WTC11 (cell line): Measurements from ENCODE around the gene FHIT. TPM values are rescaled to one million over a fixed set of nuclear protein-coding genes. Genes with fewer than 3 reads are reported as not detected.

Experiments used
- ATAC-seq: fragments of 200-7000 bp; cut with Tn5 transposase; 2 replicates; pipeline ENCODE4 v1.10.0; 2021; ENCODE audit warnings: mild to moderate bottlenecking, moderate library complexity
- CTCF ChIA-PET: fragments of 300-600 bp; sonication (Branson Sonifier 250); formaldehyde crosslinking; loops from one replicate; lab custom pipeline; 2021; ENCODE audit warnings: antibody characterized with exemption; lab: Charles Lee
- POLR2A ChIA-PET: fragments of 350-600 bp; sonication (Branson Sonifier 250); formaldehyde crosslinking; loops from one replicate; lab custom pipeline; 2021; ENCODE audit warnings: antibody characterized with exemption; lab: Charles Lee
- DNase-seq: peaks from one replicate; pipeline ENCODE4 v3.0.0; 2021; ENCODE audit warnings: low spot score
- H3K27ac Mint-ChIP-seq: 2 replicates; pipeline ENCODE4 v1.8.0; 2021; ENCODE audit warnings: mixed read lengths
- H3K27me3 Mint-ChIP-seq: 2 replicates; pipeline ENCODE4 v1.8.0; 2021; ENCODE audit warnings: low read depth, mild to moderate bottlenecking, moderate library complexity, mixed read lengths
- H3K36me3 Mint-ChIP-seq: 2 replicates; pipeline ENCODE4 v1.8.0; 2021; ENCODE audit warnings: mixed read lengths
- H3K4me1 Mint-ChIP-seq: 2 replicates; pipeline ENCODE4 v1.8.0; 2022; ENCODE audit warnings: mixed read lengths
- H3K4me3 Mint-ChIP-seq: 2 replicates; pipeline ENCODE4 v1.8.0; 2021; ENCODE audit warnings: mild to moderate bottlenecking, moderate library complexity, mixed read lengths
- H3K9me3 Mint-ChIP-seq: 2 replicates; pipeline ENCODE4 v1.8.0; 2021; ENCODE audit warnings: mixed read lengths
- ATF2 ChIP-seq: sonication (generic); formaldehyde crosslinking; IDR thresholded peaks from 2 replicates; pipeline ENCODE4 v1.8.1; 2022; ENCODE audit warnings: low read depth, missing genetic modification reagents, borderline replicate concordance
- CTCF ChIP-seq: fragments of 200-600 bp; IDR thresholded peaks from 2 replicates; pipeline ENCODE4 v1.8.0; 2022; ENCODE audit warnings: antibody characterized with exemption
- E2F5 ChIP-seq: sonication (generic); formaldehyde crosslinking; IDR thresholded peaks from 2 replicates; pipeline ENCODE4 v1.8.1; 2022; ENCODE audit warnings: mild to moderate bottlenecking, moderate library complexity, missing genetic modification reagents
- FOXP4 ChIP-seq: sonication (generic); formaldehyde crosslinking; IDR thresholded peaks from 2 replicates; pipeline ENCODE4 v1.8.0; 2022; ENCODE audit warnings: mild to moderate bottlenecking, missing genetic modification reagents
- GABPB1 ChIP-seq: sonication (generic); formaldehyde crosslinking; IDR thresholded peaks from 2 replicates; pipeline ENCODE4 v1.8.1; 2023; ENCODE audit warnings: mild to moderate bottlenecking, missing genetic modification reagents
- GRHL2 ChIP-seq: fragments of 250-450 bp; sonication (Bioruptor Pico); IDR thresholded peaks from 2 replicates; pipeline ENCODE4 v1.8.0; 2022; ENCODE audit warnings: mild to moderate bottlenecking, moderate library complexity; ENCODE audit not compliant: insufficient replicate concordance, severe bottlenecking
- JAZF1 ChIP-seq: fragments of 250-450 bp; sonication (Bioruptor Pico); IDR thresholded peaks from 2 replicates; pipeline ENCODE4 v1.9.0; 2021; ENCODE audit warnings: moderate library complexity, mild to moderate bottlenecking, inconsistent platforms
- MXD4 ChIP-seq: fragments of 250-450 bp; sonication (Bioruptor Pico); IDR thresholded peaks from 2 replicates; pipeline ENCODE4 v1.8.0; 2021; ENCODE audit warnings: mild to moderate bottlenecking, moderate library complexity, borderline replicate concordance
- MYBL2 ChIP-seq: sonication (generic); formaldehyde crosslinking; IDR thresholded peaks from 2 replicates; pipeline ENCODE4 v1.8.1; 2023; ENCODE audit warnings: mild to moderate bottlenecking, moderate library complexity, missing genetic modification reagents
- NFE2L1 ChIP-seq: sonication (generic); formaldehyde crosslinking; IDR thresholded peaks from 2 replicates; pipeline ENCODE4 v1.8.1; 2023; ENCODE audit warnings: missing genetic modification reagents
- PRRX2 ChIP-seq: fragments of 250-450 bp; sonication (Bioruptor Pico); IDR thresholded peaks from 2 replicates; pipeline ENCODE4 v1.8.0; 2021; ENCODE audit warnings: mild to moderate bottlenecking
- RORB ChIP-seq: fragments of 250-450 bp; sonication (Bioruptor Pico); IDR thresholded peaks from 2 replicates; pipeline ENCODE4 v1.9.0; 2021; ENCODE audit warnings: mild to moderate bottlenecking
- USF1 ChIP-seq: sonication (generic); formaldehyde crosslinking; IDR thresholded peaks from 2 replicates; pipeline ENCODE4 v1.8.0; 2022; ENCODE audit warnings: mild to moderate bottlenecking, missing genetic modification reagents
- ZBTB21 ChIP-seq: sonication (generic); formaldehyde crosslinking; IDR thresholded peaks from 2 replicates; pipeline ENCODE4 v1.8.1; 2023; ENCODE audit warnings: mild to moderate bottlenecking, missing genetic modification reagents, borderline replicate concordance
- ZBTB43 ChIP-seq: sonication (generic); formaldehyde crosslinking; IDR thresholded peaks from 2 replicates; pipeline ENCODE4 v1.8.1; 2023; ENCODE audit warnings: mild to moderate bottlenecking, missing genetic modification reagents
- ZMAT4 ChIP-seq: fragments of 250-450 bp; sonication (Bioruptor Pico); IDR thresholded peaks from 2 replicates; pipeline ENCODE4 v1.9.0; 2021; ENCODE audit warnings: mild to moderate bottlenecking
- ZNF121 ChIP-seq: sonication (generic); formaldehyde crosslinking; IDR thresholded peaks from 2 replicates; pipeline ENCODE4 v1.8.0; 2023; ENCODE audit warnings: missing genetic modification reagents
- ZNF219 ChIP-seq: sonication (generic); formaldehyde crosslinking; IDR thresholded peaks from 2 replicates; pipeline ENCODE4 v1.8.0; 2023; ENCODE audit warnings: missing genetic modification reagents, mild to moderate bottlenecking, borderline replicate concordance
- ZNF396 ChIP-seq: fragments of 250-450 bp; sonication (Bioruptor Pico); IDR thresholded peaks from 2 replicates; pipeline ENCODE4 v1.8.0; 2021; ENCODE audit warnings: mild to moderate bottlenecking, moderate library complexity, borderline replicate concordance
- ZNF512 ChIP-seq: sonication (generic); formaldehyde crosslinking; IDR thresholded peaks from 2 replicates; pipeline ENCODE4 v1.8.1; 2022; ENCODE audit warnings: missing genetic modification reagents, borderline replicate concordance
- ZNF671 ChIP-seq: fragments of 250-450 bp; sonication (Bioruptor Pico); IDR thresholded peaks from 2 replicates; pipeline ENCODE4 v1.8.0; 2021; ENCODE audit warnings: mild to moderate bottlenecking
- total RNA-seq: library from RNA; stranded (reverse); gene quantifications from 3 replicates; pipeline ENCODE4 v1.2.3, GENCODE V29; 2021

Gene FHIT
- total RNA-seq, 1 experiment from 2014 or later = 2.6 TPM

GRCh38 chr3:61173676-61174075, 77.6 kb downstream of the FHIT start (continued):
- TF ChIP-seq ATF2 (CRISPR knock-in tag) = no peak
- TF ChIP-seq GABPB1 (CRISPR knock-in tag) = no peak
- no peak for TF ChIP-seq E2F5
- TF ChIP-seq JAZF1 = no peak
- no peak for TF ChIP-seq RORB (CRISPR knock-in tag)
- TF ChIP-seq ZNF219 (CRISPR knock-in tag) = no peak
- no peak for TF ChIP-seq ZBTB21
- TF ChIP-seq FOXP4 (CRISPR knock-in tag) = no peak
- TF ChIP-seq GRHL2 (CRISPR knock-in tag) = no peak

GRCh38 chr3:61172684-61173083, 78.6 kb downstream of the FHIT start:
- Mint-ChIP-seq H3K27ac (no peak overlapping the region), H3K4me3 (no peak overlapping the region), H3K36me3 (no peaks in the 10 kb centered on the region; the same call in 1 of the 2 replicates), H3K27me3 (no peaks in the 10 kb centered on the region), H3K4me1 (peaks cover 26% of the 10 kb centered on the region), H3K9me3 (peaks cover 5% of the 10 kb centered on the region; the same call in 1 of the 2 replicates)
- ChIA-PET CTCF (interaction anchor here (0.6 to 1.1 kb wide), 5 partner anchors 14 to 417 kb away, joined by 3 to 7 read pairs (median 3); no protein-coding TSS in a partner anchor), POLR2A (no interaction called here)
- ATAC-seq (peak; percentile 95), DNase-seq (peak; percentile 48)
- peak; percentile 43; the same call in 1 of the 2 replicates for TF ChIP-seq ZNF121 (CRISPR knock-in tag)
- peak; percentile 38; the same call in 1 of the 2 replicates for TF ChIP-seq CTCF
- no peak for TF ChIP-seq ZNF219 (CRISPR knock-in tag)
- TF ChIP-seq PRRX2 (CRISPR knock-in tag) = no peak
- no peak for TF ChIP-seq MXD4 (CRISPR knock-in tag)

GRCh38 chr3:61172203-61172602, 79.0 kb downstream of the FHIT start:
- peaks cover 5% of the 10 kb centered on the region; the same call in 1 of the 2 replicates for H3K9me3 Mint-ChIP-seq
- no peaks in the 10 kb centered on the region; the same call in 1 of the 2 replicates for H3K36me3 Mint-ChIP-seq
- POLR2A ChIA-PET = no interaction called here
- DNase-seq = no peak
- CTCF ChIA-PET = interaction anchor here (0.6 to 1.1 kb wide), 5 partner anchors 14 to 417 kb away, joined by 3 to 7 read pairs (median 3); no protein-coding TSS in a partner anchor
- H3K4me1 Mint-ChIP-seq = peaks cover 26% of the 10 kb centered on the region
- no peak overlapping the region for H3K27ac Mint-ChIP-seq
- no peaks in the 10 kb centered on the region for H3K27me3 Mint-ChIP-seq
- ATAC-seq = no peak
- H3K4me3 Mint-ChIP-seq = no peak overlapping the region
- no peak for TF ChIP-seq ZNF512
- no peak for TF ChIP-seq NFE2L1 (CRISPR knock-in tag)
- TF ChIP-seq ZNF396 = no peak
- TF ChIP-seq JAZF1 = no peak
- no peak for TF ChIP-seq USF1 (CRISPR knock-in tag)
- no peak for TF ChIP-seq ZBTB43 (CRISPR knock-in tag)
- TF ChIP-seq ZMAT4 (CRISPR knock-in tag) = no peak
- TF ChIP-seq ZNF671 (CRISPR knock-in tag) = no peak
- TF ChIP-seq CTCF = no peak
- no peak for TF ChIP-seq MYBL2 (CRISPR knock-in tag)
